Suprapubic skin (tissue), 4 donors: ENCODE data around the gene EYS. TPM values are rescaled to one million over a fixed set of nuclear protein-coding genes. Genes with fewer than 3 reads are reported as not detected.

Experiments used
- DNase-seq, 2 donors: peaks; one replicate each; pipeline ENCODE4 v3.0.0-alpha.2; 2019; ENCODE audit warnings: low spot score in 2 of 2
- H3K27ac ChIP-seq: fragments of 200-600 bp; sonication (generic); one replicate; pipeline ENCODE4 v1.5.1; 2019
- H3K27me3 ChIP-seq: fragments of 200-600 bp; sonication (generic); one replicate; pipeline ENCODE4 v1.5.1; 2019
- H3K36me3 ChIP-seq: fragments of 200-600 bp; sonication (generic); one replicate; pipeline ENCODE4 v1.5.1; 2019
- H3K4me1 ChIP-seq: fragments of 200-600 bp; sonication (generic); one replicate; pipeline ENCODE4 v1.5.1; 2019
- H3K4me3 ChIP-seq: fragments of 200-600 bp; sonication (generic); one replicate; pipeline ENCODE4 v1.5.1; 2019; ENCODE audit warnings: mild to moderate bottlenecking
- H3K9me3 ChIP-seq: fragments of 200-600 bp; sonication (generic); one replicate; pipeline ENCODE4 v1.5.1; 2019
- EP300 ChIP-seq: sonication (generic); formaldehyde crosslinking; IDR thresholded peaks from one replicate; pipeline ENCODE4 v1.6.1; 2017; ENCODE audit warnings: antibody characterized with exemption
- POLR2A ChIP-seq, 2 donors: fragments of 450-650 bp; IDR thresholded peaks; one replicate each; pipeline ENCODE4 v1.6.1; 2017; ENCODE audit warnings: antibody characterized with exemption in 2 of 2, mild to moderate bottlenecking in 2 of 2, moderate library complexity in 2 of 2
- POLR2AphosphoS5 ChIP-seq, 3 donors: sonication (generic); formaldehyde crosslinking; IDR thresholded peaks; one replicate each; pipeline ENCODE4 v1.6.1; 2017; ENCODE audit warnings: antibody characterized with exemption in 3 of 3
- WGBS: methylation state at CpG from one replicate; pipeline ENCODE4 v1.1.5; 2018; 5-methylcytosine and 5-hydroxymethylcytosine counted together
- total RNA-seq, 4 donors: library from RNA; depleted of rRNA; stranded (reverse); fragments of >200 nt; gene quantifications; one replicate each; pipeline ENCODE4 v1.1.0, GENCODE V29; 2016
- TF ChIP-seq, protein P1 (sequence below), 2 donors: fragments of 200-600 bp in 1 of 2; fragments of 450-650 bp in 1 of 2; sonication (generic) in 1 of 2; IDR thresholded peaks; one replicate each; pipeline ENCODE4 v1.5.1; 2016 to 2019; ENCODE audit warnings: antibody characterized with exemption in 2 of 2, mild to moderate bottlenecking in 1 of 2, moderate library complexity in 1 of 2

Gene EYS
- total RNA-seq, 4 donors from 2014 or later: not detected

DNA sequence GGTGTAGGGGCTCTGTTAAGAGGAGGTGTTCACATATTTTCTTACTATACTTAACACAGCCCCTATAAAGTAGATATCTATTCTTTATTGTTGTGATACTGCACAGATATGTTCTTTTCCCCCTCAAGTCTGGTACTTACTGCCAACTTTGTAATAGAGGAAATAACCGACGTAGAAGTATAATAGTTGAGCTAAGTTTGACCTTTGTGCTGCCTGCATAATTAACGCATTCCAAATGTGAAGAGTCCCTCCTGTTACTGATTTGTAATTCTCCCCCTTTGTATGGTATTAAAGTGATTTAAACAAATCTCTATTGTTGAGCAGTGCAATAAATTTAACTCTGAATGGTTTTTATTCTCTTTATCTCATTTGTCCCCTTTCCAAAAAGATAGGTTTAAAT, 2032.4 kb downstream of the EYS start:
- TF ChIP-seq POLR2A (IDR thresholded peaks at IDR 0.05) (no peak), POLR2AphosphoS5 (IDR thresholded peaks at IDR 0.05) (no peak), EP300 (no peak)
- TF ChIP-seq, protein P1, sequence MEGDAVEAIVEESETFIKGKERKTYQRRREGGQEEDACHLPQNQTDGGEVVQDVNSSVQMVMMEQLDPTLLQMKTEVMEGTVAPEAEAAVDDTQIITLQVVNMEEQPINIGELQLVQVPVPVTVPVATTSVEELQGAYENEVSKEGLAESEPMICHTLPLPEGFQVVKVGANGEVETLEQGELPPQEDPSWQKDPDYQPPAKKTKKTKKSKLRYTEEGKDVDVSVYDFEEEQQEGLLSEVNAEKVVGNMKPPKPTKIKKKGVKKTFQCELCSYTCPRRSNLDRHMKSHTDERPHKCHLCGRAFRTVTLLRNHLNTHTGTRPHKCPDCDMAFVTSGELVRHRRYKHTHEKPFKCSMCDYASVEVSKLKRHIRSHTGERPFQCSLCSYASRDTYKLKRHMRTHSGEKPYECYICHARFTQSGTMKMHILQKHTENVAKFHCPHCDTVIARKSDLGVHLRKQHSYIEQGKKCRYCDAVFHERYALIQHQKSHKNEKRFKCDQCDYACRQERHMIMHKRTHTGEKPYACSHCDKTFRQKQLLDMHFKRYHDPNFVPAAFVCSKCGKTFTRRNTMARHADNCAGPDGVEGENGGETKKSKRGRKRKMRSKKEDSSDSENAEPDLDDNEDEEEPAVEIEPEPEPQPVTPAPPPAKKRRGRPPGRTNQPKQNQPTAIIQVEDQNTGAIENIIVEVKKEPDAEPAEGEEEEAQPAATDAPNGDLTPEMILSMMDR (IDR thresholded peaks at IDR 0.05): no peak
- Histone ChIP-seq H3K27ac (no peak overlapping the region), H3K4me3 (no peak overlapping the region), H3K36me3 (no peaks in the 10 kb centered on the region), H3K27me3 (no peaks in the 10 kb centered on the region), H3K4me1 (peaks cover 21% of the 10 kb centered on the region), H3K9me3 (no peaks in the 10 kb centered on the region)
- 58% methylated on average over 3 of the region's 3 CpGs for WGBS
- DNase-seq: no peak

DNA sequence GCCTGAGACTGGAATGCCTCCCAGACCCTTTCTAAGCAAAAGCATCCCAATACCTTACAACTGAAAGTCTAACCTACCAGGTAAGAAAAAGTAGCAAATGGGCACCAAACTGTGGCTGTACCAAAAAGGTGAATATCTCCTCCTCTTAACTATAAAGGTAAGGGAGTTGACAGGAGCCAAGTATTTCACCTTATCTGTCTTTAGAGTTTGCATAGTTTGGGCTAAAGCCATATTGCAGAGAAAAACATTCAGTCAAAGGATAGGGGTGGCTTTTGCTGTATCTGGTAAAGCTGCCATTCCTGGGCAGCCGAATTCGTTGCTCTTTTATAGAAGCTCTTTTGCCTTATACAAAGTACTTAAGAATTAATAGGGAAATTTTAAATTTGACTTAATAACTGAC, 2033.3 kb downstream of the EYS start:
- WGBS: 81% methylated on average over 2 of the region's 2 CpGs
- H3K4me1 ChIP-seq: peaks cover 21% of the 10 kb centered on the region
- no peaks in the 10 kb centered on the region for H3K36me3 ChIP-seq
- no peak overlapping the region for H3K27ac ChIP-seq
- H3K4me3 ChIP-seq: no peak overlapping the region
- TF ChIP-seq, protein P1 (IDR thresholded peaks at IDR 0.05): no peak
- TF ChIP-seq POLR2A (IDR thresholded peaks at IDR 0.05) (no peak), POLR2AphosphoS5 (IDR thresholded peaks at IDR 0.05) (no peak), EP300 (no peak)
- H3K9me3 ChIP-seq: no peaks in the 10 kb centered on the region
- no peak for DNase-seq
- H3K27me3 ChIP-seq: no peaks in the 10 kb centered on the region

DNA sequence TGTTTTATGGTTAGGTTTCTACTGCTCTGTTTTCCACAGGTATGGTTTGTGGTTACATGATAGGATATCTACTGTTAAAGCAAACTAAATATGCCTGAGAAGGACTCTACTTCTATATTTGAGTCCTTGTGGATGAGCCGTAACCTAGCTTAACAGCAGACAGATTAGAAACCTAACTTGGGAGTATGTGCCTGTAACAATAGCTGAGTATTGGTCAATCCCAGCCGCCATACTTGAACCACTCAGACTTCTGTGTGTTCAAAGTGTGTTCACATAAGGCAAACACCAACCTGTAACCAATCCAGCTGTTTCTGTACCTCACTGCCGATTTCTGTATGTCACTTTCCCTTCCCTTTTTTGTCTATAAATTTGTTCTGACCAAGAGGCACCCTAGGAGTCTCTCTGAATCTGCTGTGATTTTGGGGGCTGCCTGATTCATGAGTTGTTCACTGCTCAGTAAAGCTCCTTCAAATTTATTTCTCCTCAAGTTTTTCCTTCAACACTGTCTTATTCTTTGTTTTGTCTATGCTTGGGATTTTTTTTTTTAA, 2034.4 kb downstream of the EYS start:
- WGBS: 96% methylated on average over 3 of the region's 3 CpGs
- no peak overlapping the region for H3K4me3 ChIP-seq
- H3K27me3 ChIP-seq: no peaks in the 10 kb centered on the region
- DNase-seq: no peak
- no peaks in the 10 kb centered on the region for H3K9me3 ChIP-seq
- H3K27ac ChIP-seq: no peak overlapping the region
- H3K4me1 ChIP-seq: peaks cover 20% of the 10 kb centered on the region
- H3K36me3 ChIP-seq: no peaks in the 10 kb centered on the region
- TF ChIP-seq POLR2A (IDR thresholded peaks at IDR 0.05) (no peak), EP300 (no peak), POLR2AphosphoS5 (IDR thresholded peaks at IDR 0.05) (no peak)
- TF ChIP-seq, protein P1 (IDR thresholded peaks at IDR 0.05): no peak

DNA sequence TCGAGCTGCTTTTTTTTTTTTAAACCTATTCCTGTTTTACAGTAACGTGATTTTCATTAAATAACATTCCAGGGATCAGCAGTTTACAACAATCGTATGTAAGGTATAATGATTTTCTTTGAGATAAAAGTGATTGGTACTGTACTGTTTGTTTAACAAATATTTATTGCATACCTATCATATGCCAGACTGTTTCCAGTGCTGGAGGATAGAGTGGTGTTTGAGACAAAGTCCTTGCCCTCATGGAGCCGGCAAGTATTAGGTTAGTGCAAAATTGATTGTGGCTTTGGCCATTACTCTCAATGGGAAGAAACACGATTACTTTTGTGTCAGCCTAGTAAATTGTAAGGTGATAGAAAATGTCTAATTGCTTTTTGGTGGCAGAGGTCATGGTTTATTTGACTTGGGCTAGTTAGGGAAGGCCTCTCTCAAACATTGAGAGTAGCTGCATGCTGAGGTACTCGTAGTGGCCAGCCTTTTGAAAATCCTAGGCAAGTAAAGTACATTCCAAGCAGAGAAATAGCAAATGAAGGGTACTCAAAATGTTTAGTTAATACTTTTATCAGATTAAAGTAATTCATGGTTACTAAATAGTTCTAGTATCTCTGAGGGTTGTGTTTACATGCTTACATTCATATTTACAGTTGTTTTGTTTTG, 2035.8 kb downstream of the EYS start:
- 82% methylated on average over 6 of the region's 6 CpGs for WGBS
- no peak overlapping the region for H3K4me3 ChIP-seq
- H3K4me1 ChIP-seq: peaks cover 5% of the 10 kb centered on the region
- H3K9me3 ChIP-seq: no peaks in the 10 kb centered on the region
- no peak for TF ChIP-seq EP300
- no peak for TF ChIP-seq POLR2AphosphoS5 (IDR thresholded peaks at IDR 0.05)
- no peak for TF ChIP-seq POLR2A (IDR thresholded peaks at IDR 0.05)
- TF ChIP-seq, protein P1 (IDR thresholded peaks at IDR 0.05): no peak
- no peaks in the 10 kb centered on the region for H3K36me3 ChIP-seq
- H3K27ac ChIP-seq: no peak overlapping the region
- DNase-seq: no peak
- no peaks in the 10 kb centered on the region for H3K27me3 ChIP-seq
